ENCODE results near the gene SEC23B. TPM values are rescaled to one million over a fixed set of nuclear protein-coding genes. Genes with fewer than 3 reads are reported as not detected.
A peak's percentile ranks its signal among the peaks of the same experiment; 100 is the strongest.

SEC23B gene
- total and polyA plus RNA-seq, 2 of the 13 experiments (the other 11 are each of a cell fraction or from before 2014, with no cell fraction given): 114 to 120 TPM

- peak; percentile 98 for TF ChIP-seq THAP9 (CRISPR knock-in tag; IDR thresholded peaks at IDR 0.05; ENCODE audit: borderline replicate concordance)
- TF ChIP-seq, protein P1, sequence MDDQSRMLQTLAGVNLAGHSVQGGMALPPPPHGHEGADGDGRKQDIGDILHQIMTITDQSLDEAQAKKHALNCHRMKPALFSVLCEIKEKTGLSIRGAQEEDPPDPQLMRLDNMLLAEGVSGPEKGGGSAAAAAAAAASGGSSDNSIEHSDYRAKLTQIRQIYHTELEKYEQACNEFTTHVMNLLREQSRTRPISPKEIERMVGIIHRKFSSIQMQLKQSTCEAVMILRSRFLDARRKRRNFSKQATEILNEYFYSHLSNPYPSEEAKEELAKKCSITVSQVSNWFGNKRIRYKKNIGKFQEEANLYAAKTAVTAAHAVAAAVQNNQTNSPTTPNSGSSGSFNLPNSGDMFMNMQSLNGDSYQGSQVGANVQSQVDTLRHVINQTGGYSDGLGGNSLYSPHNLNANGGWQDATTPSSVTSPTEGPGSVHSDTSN (CRISPR knock-in tag; IDR thresholded peaks at IDR 0.05; ENCODE audit: borderline replicate concordance): peak; percentile 38
- no peak; the same call in 1 of the 2 replicates for TF ChIP-seq MYNN (CRISPR knock-in tag; IDR thresholded peaks at IDR 0.05; ENCODE audit: low read depth)
- peak; percentile 76; the same call in 1 of the 2 replicates for TF ChIP-seq ZNF547 (CRISPR knock-in tag; IDR thresholded peaks at IDR 0.05)
- no peak; the same call in 1 of the 2 replicates for TF ChIP-seq HMG20B (CRISPR knock-in tag; conservative IDR thresholded peaks at IDR 0.05)
- peak; percentile 94 for TF ChIP-seq MAF1 (CRISPR knock-in tag; IDR thresholded peaks at IDR 0.05; ENCODE audit: borderline replicate concordance)
Measured at GRCh38 chr20:18566892-18567738, 59.4 kb downstream of the SEC23B start, which contains the start of gene SMIM26 (continued).

- Histone ChIP-seq H2AFZ (ENCODE audit: low read length) (peak overlapping the region; percentile 47), H3K36me3 (replicated peaks in 1 of 2; ENCODE audit: control insufficient read depth in 1 of 2, insufficient read depth in 2 of 2, low read length in 2 of 2) (peaks cover 0 to 12% of the 10 kb centered on the region in 2 experiments; a peak in 1 of 5 replicates), H3K4me1 (ENCODE audit: insufficient read depth, low read length) (peaks cover 14% of the 10 kb centered on the region), H3K27ac (ENCODE audit: extremely low read length, insufficient read depth, low read length) (peak overlapping the region; percentile 83), H3K9ac (ENCODE audit: insufficient read depth, low read depth, low read length) (peak overlapping the region; percentile 96), H3K4me3 (replicated peaks in 1 of 3; ENCODE audit: insufficient read depth in 1 of 3, low read depth in 2 of 3, low read length in 3 of 3) (peak overlapping the region; percentile 69 to 97 (median 89)), H3K9me3 (ENCODE audit: low read length) (no peaks in the 10 kb centered on the region), H4K20me1 (ENCODE audit: insufficient read depth, low read length) (no peaks in the 10 kb centered on the region), H3K4me2 (ENCODE audit: low read depth, low read length) (peak overlapping the region; percentile 97), H3K27me3 (ENCODE audit: control insufficient read depth in 1 of 2, insufficient read depth in 2 of 2, low read length in 2 of 2) (no peaks in the 10 kb centered on the region; a peak in 1 of 5 replicates), H3K79me2 (ENCODE audit: insufficient read depth, low read length) (peaks cover 24% of the 10 kb centered on the region)
- 0% methylated on average over 6 of the region's 6 CpGs for WGBS (ENCODE audit: low lambda C conversion rate)
- FAIRE-seq (no peak), ATAC-seq (peak; percentile 70), DNase-seq (ENCODE audit: low spot score) (no peak)
- TSS peak; percentile 90 for BruUV-seq (replicated peaks)
- in situ Hi-C loops (cut with HindIII; ENCODE audit: extremely low pct_ligation_motif_present, low pct_unique_long_range_greater_than_20kb): no loop called here
- intact Hi-C loops (cut with micrococcal nuclease; ENCODE audit: unreplicated experiment): loop anchor here (1.0 to 5.0 kb wide), 4 partner anchors 18 to 155 kb away; partner anchors contain the start of genes DZANK1, POLR3F and SEC23B
- CTCF ChIA-PET (ENCODE audit: low intra/inter-chr PET ratio, low total read pairs): no interaction called here
- POLR2A ChIA-PET: interaction anchor here (2.0 to 2.4 kb wide), 2 partner anchors 17 to 60 kb away, joined by 25 to 30 read pairs; partner anchors contain the start of gene SEC23B
- TF ChIP-seq, protein P1 (CRISPR knock-in tag; IDR thresholded peaks at IDR 0.05; ENCODE audit: borderline replicate concordance): no peak
- TF ChIP-seq DMTF1 (CRISPR knock-in tag; IDR thresholded peaks at IDR 0.05) (0 out of 2 replicates have a peak, but pooled peaks have one; percentile 43), ZNF468 (CRISPR knock-in tag; IDR thresholded peaks at IDR 0.05) (0 out of 2 replicates have a peak, but pooled peaks have one; percentile 39), FOXP1 (IDR thresholded peaks at IDR 0.05) (no peak), FOXP1 (CRISPR knock-in tag; IDR thresholded peaks at IDR 0.05) (no peak), AKAP8 (CRISPR knock-in tag; IDR thresholded peaks at IDR 0.05) (peak; percentile 8; the same call in 1 of the 2 replicates), ZNF343 (CRISPR knock-in tag; IDR thresholded peaks at IDR 0.05) (no peak), GTF2F1 (IDR thresholded peaks at IDR 0.05; ENCODE audit: low read length) (0 out of 2 replicates have a peak, but pooled peaks have one; percentile 42), ZNF501 (CRISPR knock-in tag; IDR thresholded peaks at IDR 0.05) (peak; percentile 43; the same call in 1 of the 2 replicates)
Measured at GRCh38 chr20:18567739-18568091, 60.0 kb downstream of the SEC23B start.
